ENCODE results near the gene RBM4.

The RBM4 gene

GRCh38 chr11:66652651-66653050 lies 14.1 kb downstream of the RBM4 start:
- 95 to 96% methylated on average over 3 to 6 of the region's 7 CpGs for WGBS, 2 experiments (ENCODE audit: insufficient coverage in 2 of 2)
- Histone ChIP-seq H3K36me3 (ENCODE audit: control insufficient read depth, insufficient read depth, low read length) (peaks cover 92% of the 10 kb centered on the region), H3K4me3 (ENCODE audit: extremely low read depth, insufficient read depth, low read length, poor library complexity, severe bottlenecking) (no peak overlapping the region), H3K4me1 (ENCODE audit: control insufficient read depth, insufficient read depth, low read length, poor library complexity, severe bottlenecking) (no peaks in the 10 kb centered on the region), H3K27ac (ENCODE audit: low read depth, low read length, severe bottlenecking) (no peak overlapping the region), H3K9me3 (ENCODE audit: control insufficient read depth, low read length) (no peaks in the 10 kb centered on the region)

GRCh38 chr11:66653123-66653522 lies 14.6 kb downstream of the RBM4 start:
- Histone ChIP-seq H3K4me3 (ENCODE audit: extremely low read depth, insufficient read depth, low read length, poor library complexity, severe bottlenecking) (no peak overlapping the region), H3K9me3 (ENCODE audit: control insufficient read depth, low read length) (no peaks in the 10 kb centered on the region), H3K36me3 (ENCODE audit: control insufficient read depth, insufficient read depth, low read length) (peaks cover 91% of the 10 kb centered on the region), H3K27ac (ENCODE audit: low read depth, low read length, severe bottlenecking) (no peak overlapping the region), H3K4me1 (ENCODE audit: control insufficient read depth, insufficient read depth, low read length, poor library complexity, severe bottlenecking) (no peaks in the 10 kb centered on the region)
- WGBS, 2 experiments (ENCODE audit: insufficient coverage in 2 of 2), result 100% methylated on average over 2 to 3 of the region's 6 CpGs

DNA sequence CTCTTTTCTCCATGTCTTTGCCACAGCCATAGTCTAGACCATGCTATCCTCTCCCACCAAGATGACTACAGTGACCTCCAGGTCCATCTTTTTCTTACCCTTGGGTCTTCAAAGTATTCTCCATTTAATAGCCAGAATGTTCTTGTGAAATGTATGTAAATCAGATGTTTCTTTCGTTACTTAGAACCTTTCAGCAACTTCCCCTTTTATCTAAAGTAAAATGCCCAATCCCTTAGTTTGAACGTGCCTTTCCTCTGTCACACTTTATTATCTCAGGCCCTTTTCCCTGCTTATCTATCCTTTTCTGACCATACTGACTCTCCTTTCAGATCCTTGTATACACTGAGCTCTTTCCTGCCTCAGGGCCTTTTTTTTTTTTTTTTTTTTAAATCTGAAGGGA lies 21.3 kb downstream of the RBM4 start:
- Histone ChIP-seq H3K9me3 (ENCODE audit: control insufficient read depth, low read length) (no peaks in the 10 kb centered on the region), H3K4me1 (ENCODE audit: control insufficient read depth, insufficient read depth, low read length, poor library complexity, severe bottlenecking) (no peaks in the 10 kb centered on the region), H3K36me3 (ENCODE audit: control insufficient read depth, insufficient read depth, low read length) (peaks cover 78% of the 10 kb centered on the region), H3K27ac (ENCODE audit: low read depth, low read length, severe bottlenecking) (no peak overlapping the region), H3K4me3 (ENCODE audit: extremely low read depth, insufficient read depth, low read length, poor library complexity, severe bottlenecking) (no peak overlapping the region)
- 82 to 100% methylated on average over 1 to 2 of the region's 2 CpGs for WGBS, 2 experiments (ENCODE audit: insufficient coverage in 2 of 2)

- peaks cover 83% of the 10 kb centered on the region for H3K36me3 ChIP-seq (ENCODE audit: control insufficient read depth, insufficient read depth, low read length)
- WGBS, 2 experiments (ENCODE audit: insufficient coverage in 2 of 2), result no CpG with 5 or more reads among the region's 1 CpG
- H3K27ac ChIP-seq (ENCODE audit: low read depth, low read length, severe bottlenecking), result no peak overlapping the region
- no peaks in the 10 kb centered on the region for H3K9me3 ChIP-seq (ENCODE audit: control insufficient read depth, low read length)
- no peak overlapping the region for H3K4me3 ChIP-seq (ENCODE audit: extremely low read depth, insufficient read depth, low read length, poor library complexity, severe bottlenecking)
- no peaks in the 10 kb centered on the region for H3K4me1 ChIP-seq (ENCODE audit: control insufficient read depth, insufficient read depth, low read length, poor library complexity, severe bottlenecking)
Measured at GRCh38 chr11:66663741-66664296, 25.3 kb downstream of the RBM4 start.

- no peak overlapping the region for H3K27ac ChIP-seq (ENCODE audit: low read depth, low read length, severe bottlenecking)
- H3K4me1 ChIP-seq (ENCODE audit: control insufficient read depth, insufficient read depth, low read length, poor library complexity, severe bottlenecking), result no peaks in the 10 kb centered on the region
- no peak overlapping the region for H3K4me3 ChIP-seq (ENCODE audit: extremely low read depth, insufficient read depth, low read length, poor library complexity, severe bottlenecking)
- 93 to 96% methylated on average over 7 to 9 of the region's 11 CpGs for WGBS, 2 experiments (ENCODE audit: insufficient coverage in 2 of 2)
- H3K9me3 ChIP-seq (ENCODE audit: control insufficient read depth, low read length), result no peaks in the 10 kb centered on the region
- peaks cover 75% of the 10 kb centered on the region for H3K36me3 ChIP-seq (ENCODE audit: control insufficient read depth, insufficient read depth, low read length)
Measured at GRCh38 chr11:66665369-66665768, 26.9 kb downstream of the RBM4 start.

DNA sequence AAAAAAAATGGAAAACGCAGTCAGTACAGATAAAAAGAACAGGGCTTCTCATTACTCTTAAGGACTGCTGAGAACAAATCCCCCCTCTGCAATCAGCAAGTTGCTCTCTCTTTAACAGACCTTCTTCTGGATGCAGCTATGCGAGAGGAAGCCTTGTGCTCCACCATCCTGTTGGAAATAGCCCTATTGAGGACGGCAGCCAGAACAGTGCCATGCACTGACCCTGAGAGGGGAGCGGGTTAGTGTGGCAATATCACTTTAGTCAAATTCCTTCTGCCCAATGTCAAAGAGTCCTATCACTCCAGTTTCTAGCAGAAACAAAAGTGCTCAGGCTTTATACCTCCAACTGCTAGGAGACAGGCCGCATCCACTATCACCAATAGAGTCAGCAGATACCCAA lies 32.3 kb downstream of the RBM4 start:
- no peak overlapping the region for H3K27ac ChIP-seq (ENCODE audit: low read depth, low read length, severe bottlenecking)
- 100% methylated on average over 3 of the region's 5 CpGs for WGBS, 2 experiments (ENCODE audit: insufficient coverage in 2 of 2)
- H3K36me3 ChIP-seq (ENCODE audit: control insufficient read depth, insufficient read depth, low read length), result peaks cover 56% of the 10 kb centered on the region

GRCh38 chr11:66674964-66675602 lies 36.6 kb downstream of the RBM4 start:
- peaks cover 32% of the 10 kb centered on the region for H3K36me3 ChIP-seq (ENCODE audit: control insufficient read depth, insufficient read depth, low read length)
- H3K27ac ChIP-seq (ENCODE audit: low read depth, low read length, severe bottlenecking), result no peak overlapping the region
- H3K4me1 ChIP-seq (ENCODE audit: control insufficient read depth, insufficient read depth, low read length, poor library complexity, severe bottlenecking), result peaks cover 17% of the 10 kb centered on the region
- H3K9me3 ChIP-seq (ENCODE audit: control insufficient read depth, low read length), result no peaks in the 10 kb centered on the region
- no peak overlapping the region for H3K4me3 ChIP-seq (ENCODE audit: extremely low read depth, insufficient read depth, low read length, poor library complexity, severe bottlenecking)
- WGBS, 2 experiments (ENCODE audit: insufficient coverage in 2 of 2), result no CpG with 5 or more reads among the region's 2 CpGs

More for the DNA sequence above, 32.3 kb downstream of the RBM4 start:
- Histone ChIP-seq H3K4me3 (ENCODE audit: extremely low read depth, insufficient read depth, low read length, poor library complexity, severe bottlenecking) (no peak overlapping the region), H3K4me1 (ENCODE audit: control insufficient read depth, insufficient read depth, low read length, poor library complexity, severe bottlenecking) (peaks cover 9% of the 10 kb centered on the region), H3K9me3 (ENCODE audit: control insufficient read depth, low read length) (no peaks in the 10 kb centered on the region)

- Histone ChIP-seq H3K4me1 (ENCODE audit: control insufficient read depth, insufficient read depth, low read length, poor library complexity, severe bottlenecking) (peaks cover 17% of the 10 kb centered on the region), H3K9me3 (ENCODE audit: control insufficient read depth, low read length) (no peaks in the 10 kb centered on the region), H3K4me3 (ENCODE audit: extremely low read depth, insufficient read depth, low read length, poor library complexity, severe bottlenecking) (peak overlapping the region; percentile 60), H3K36me3 (ENCODE audit: control insufficient read depth, insufficient read depth, low read length) (peaks cover 25% of the 10 kb centered on the region), H3K27ac (ENCODE audit: low read depth, low read length, severe bottlenecking) (no peak overlapping the region)
- 86 to 93% methylated on average over 9 to 14 of the region's 16 CpGs for WGBS, 2 experiments (ENCODE audit: insufficient coverage in 2 of 2)
Measured at GRCh38 chr11:66676282-66676919, 37.9 kb downstream of the RBM4 start.

GRCh38 chr11:66676931-66677598 lies 38.6 kb downstream of the RBM4 start:
- H3K4me1 ChIP-seq (ENCODE audit: control insufficient read depth, insufficient read depth, low read length, poor library complexity, severe bottlenecking), result peaks cover 17% of the 10 kb centered on the region

DNA sequence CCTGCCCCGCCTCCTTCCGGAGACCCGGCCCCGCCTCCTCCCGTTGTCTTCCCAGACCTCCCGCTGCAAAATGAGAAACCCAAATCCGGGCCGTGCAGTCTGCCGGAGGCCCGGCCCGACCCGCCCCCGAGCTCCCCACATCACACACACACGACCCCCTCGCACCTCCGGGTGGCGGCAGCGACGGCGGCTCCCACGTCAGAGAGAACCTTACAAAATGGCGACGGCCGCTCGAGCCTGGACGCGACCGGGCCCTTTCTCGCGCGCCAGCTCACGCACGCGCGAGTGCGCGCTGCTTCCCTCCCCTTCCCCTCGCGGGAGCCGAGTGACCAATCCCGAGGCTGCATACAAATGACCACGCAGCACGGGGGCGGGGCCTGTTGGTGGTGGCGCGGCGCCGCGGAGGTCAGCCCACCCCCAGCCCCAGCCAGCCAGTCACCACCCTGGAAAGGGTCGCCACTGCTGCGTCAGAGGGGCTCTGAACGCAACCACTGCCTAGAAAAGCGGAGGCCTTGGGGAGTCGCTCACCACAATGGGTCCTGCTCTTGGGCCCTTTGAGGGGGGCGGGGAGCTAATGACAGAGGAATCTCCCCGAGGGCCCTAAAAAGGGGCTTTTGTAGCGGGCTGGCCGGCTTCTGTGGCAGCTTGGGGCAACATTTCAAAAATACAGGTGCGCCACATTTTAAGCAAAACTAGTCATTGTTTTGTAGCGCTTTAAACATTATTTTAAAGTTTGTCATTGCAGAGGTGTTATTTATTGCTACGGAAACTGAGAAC lies 39.3 kb downstream of the RBM4 start, which contains the start of gene RBM4B:
RBM4B (minus strand) TSS at position 289 of the 777 bp plus-strand sequence. CDS start 808 bp downstream, outside the sequence.
- peak within 1 kb of the TSS; percentile 60 for H3K4me3 ChIP-seq (ENCODE audit: extremely low read depth, insufficient read depth, low read length, poor library complexity, severe bottlenecking)

More at GRCh38 chr11:66676931-66677598, 38.6 kb downstream of the RBM4 start:
- peaks cover 25% of the 10 kb centered on the region for H3K36me3 ChIP-seq (ENCODE audit: control insufficient read depth, insufficient read depth, low read length)
- H3K4me3 ChIP-seq (ENCODE audit: extremely low read depth, insufficient read depth, low read length, poor library complexity, severe bottlenecking), result peak overlapping the region; percentile 60
- peak overlapping the region; percentile 99 for H3K27ac ChIP-seq (ENCODE audit: low read depth, low read length, severe bottlenecking)
- WGBS, 2 experiments (ENCODE audit: insufficient coverage in 2 of 2), result 10 to 19% methylated on average over 16 to 17 of the region's 27 CpGs
- H3K9me3 ChIP-seq (ENCODE audit: control insufficient read depth, low read length), result no peaks in the 10 kb centered on the region

More for the DNA sequence above, 39.3 kb downstream of the RBM4 start, which contains the start of gene RBM4B:
- WGBS, 2 experiments (ENCODE audit: insufficient coverage in 2 of 2), result 1 to 3% methylated on average over 35 to 42 of the region's 61 CpGs
- Histone ChIP-seq H3K4me1 (ENCODE audit: control insufficient read depth, insufficient read depth, low read length, poor library complexity, severe bottlenecking) (peaks cover 17% of the 10 kb centered on the region), H3K27ac (ENCODE audit: low read depth, low read length, severe bottlenecking) (peak within 1 kb of the TSS; percentile 99), H3K36me3 (ENCODE audit: control insufficient read depth, insufficient read depth, low read length) (peaks cover 20% of the 10 kb centered on the region), H3K9me3 (ENCODE audit: control insufficient read depth, low read length) (no peaks in the 10 kb centered on the region)

Measured in mesodermal cell (in vitro differentiated cells).